ENCODE results near the gene EDAR. TPM values are rescaled to one million over a fixed set of nuclear protein-coding genes. Genes with fewer than 3 reads are reported as not detected.

EDAR gene
- total and polyA plus RNA-seq, 5 donors = 0.09 TPM; not detected in 4

GRCh38 chr2:108922141-108922915 lies 66.7 kb downstream of the EDAR start:
- Histone ChIP-seq H3K4me1 (ENCODE audit: control insufficient read depth, insufficient read depth, low read length) (no peaks in the 10 kb centered on the region), H3K27ac (ENCODE audit: low read length) (no peak overlapping the region), H3K9me3 (ENCODE audit: control insufficient read depth, low read length) (no peaks in the 10 kb centered on the region), H3K27me3 (ENCODE audit: control insufficient read depth, insufficient read depth) (no peaks in the 10 kb centered on the region), H3K4me3 (ENCODE audit: low read length) (no peak overlapping the region)
- no peak for ATAC-seq
- DNase-seq = peak in 1 of 3 donors; percentile 29
- intact Hi-C loops (cut with DNase I) = loop anchor here in 1 of 4 donors (10.0 kb wide), 1 partner anchor 592 kb away; no protein-coding TSS in a partner anchor
- 72% methylated on average over 11 of the region's 11 CpGs for WGBS

DNA sequence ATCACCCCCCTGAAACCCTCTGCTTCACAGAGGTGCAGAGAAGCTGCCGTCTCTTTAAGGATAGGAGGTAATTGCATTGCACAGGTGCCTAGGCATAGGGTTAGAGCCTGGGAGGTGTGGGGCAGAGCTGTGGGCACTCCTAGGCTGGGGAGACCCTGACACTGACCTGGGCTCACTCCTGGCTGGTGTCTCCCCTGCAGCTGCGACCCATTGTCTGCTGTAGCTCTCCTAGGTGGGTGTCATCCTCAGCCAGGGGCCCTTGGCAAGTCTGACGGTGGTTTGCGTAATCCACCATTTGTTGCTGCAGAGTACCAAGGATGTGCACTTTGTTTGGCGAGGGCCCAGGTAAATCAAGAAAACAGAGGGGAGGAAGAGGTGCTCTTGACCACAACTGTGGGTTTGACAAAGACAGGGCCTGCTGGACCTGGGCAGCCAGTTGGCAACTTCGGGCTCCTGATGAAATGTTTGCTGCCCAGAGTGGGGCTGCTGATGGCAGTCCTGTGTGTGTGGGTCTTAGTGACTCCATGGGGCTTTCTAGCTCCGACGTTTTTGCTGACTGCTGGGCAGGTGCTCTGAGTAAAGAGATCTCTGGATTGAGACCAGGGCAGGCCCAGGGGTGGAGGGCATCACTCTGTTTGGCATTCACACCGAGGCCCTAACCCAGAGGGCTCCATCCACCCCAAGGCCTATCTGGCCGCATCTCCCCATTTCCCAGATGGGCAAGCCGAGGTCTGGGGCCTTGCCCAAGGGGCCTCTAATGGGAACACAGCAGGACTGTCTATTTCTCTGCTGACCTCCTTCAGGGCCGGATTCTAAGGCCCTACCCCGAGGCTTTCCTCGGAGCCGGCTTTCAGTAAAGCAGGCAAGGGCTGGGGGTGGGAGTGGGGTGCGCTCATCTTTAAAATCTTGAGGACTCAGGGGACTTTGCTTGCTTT lies 67.7 kb downstream of the EDAR start:
- intact Hi-C loops (cut with DNase I) = loop anchor here in 1 of 4 donors (10.0 kb wide), 1 partner anchor 593 kb away; no protein-coding TSS in a partner anchor
- DNase-seq = peak in 1 of 3 donors; percentile 36
- Histone ChIP-seq H3K4me1 (ENCODE audit: control insufficient read depth, insufficient read depth, low read length) (no peaks in the 10 kb centered on the region), H3K9me3 (ENCODE audit: control insufficient read depth, low read length) (no peaks in the 10 kb centered on the region), H3K27me3 (ENCODE audit: control insufficient read depth, insufficient read depth) (no peaks in the 10 kb centered on the region), H3K27ac (ENCODE audit: low read length) (no peak overlapping the region), H3K4me3 (ENCODE audit: low read length) (no peak overlapping the region)
- WGBS = 81% methylated on average over 16 of the region's 16 CpGs
- ATAC-seq = no peak

DNA sequence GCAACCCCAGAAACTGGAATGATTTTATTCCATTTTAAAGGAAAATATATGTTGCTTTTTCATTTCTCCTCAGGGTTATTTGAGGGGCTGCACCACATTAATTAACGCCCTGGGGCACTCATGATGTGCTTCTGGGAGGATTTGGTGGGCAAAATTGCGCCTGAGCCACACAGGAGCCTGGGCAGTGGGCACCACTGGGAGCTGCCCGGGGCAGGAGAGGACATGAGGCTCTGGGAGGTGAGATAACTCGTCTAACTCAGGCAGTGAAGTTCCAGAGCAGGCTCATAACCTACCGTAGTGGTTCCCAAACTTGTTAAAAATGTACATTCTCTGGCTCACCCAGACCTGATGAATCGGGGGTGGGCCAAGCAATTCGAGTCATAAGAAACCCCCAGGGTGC lies 68.3 kb downstream of the EDAR start:
- intact Hi-C loops (cut with DNase I) = loop anchor here in 1 of 4 donors (10.0 kb wide), 1 partner anchor 594 kb away; no protein-coding TSS in a partner anchor
- H3K9me3 ChIP-seq (ENCODE audit: control insufficient read depth, low read length) = no peaks in the 10 kb centered on the region
- H3K4me1 ChIP-seq (ENCODE audit: control insufficient read depth, insufficient read depth, low read length) = no peaks in the 10 kb centered on the region
- DNase-seq (no peak), ATAC-seq (no peak)
- no peak overlapping the region for H3K4me3 ChIP-seq (ENCODE audit: low read length)
- no peaks in the 10 kb centered on the region for H3K27me3 ChIP-seq (ENCODE audit: control insufficient read depth, insufficient read depth)
- H3K27ac ChIP-seq (ENCODE audit: low read length) = no peak overlapping the region
- 72% methylated on average over 7 of the region's 7 CpGs for WGBS

DNA sequence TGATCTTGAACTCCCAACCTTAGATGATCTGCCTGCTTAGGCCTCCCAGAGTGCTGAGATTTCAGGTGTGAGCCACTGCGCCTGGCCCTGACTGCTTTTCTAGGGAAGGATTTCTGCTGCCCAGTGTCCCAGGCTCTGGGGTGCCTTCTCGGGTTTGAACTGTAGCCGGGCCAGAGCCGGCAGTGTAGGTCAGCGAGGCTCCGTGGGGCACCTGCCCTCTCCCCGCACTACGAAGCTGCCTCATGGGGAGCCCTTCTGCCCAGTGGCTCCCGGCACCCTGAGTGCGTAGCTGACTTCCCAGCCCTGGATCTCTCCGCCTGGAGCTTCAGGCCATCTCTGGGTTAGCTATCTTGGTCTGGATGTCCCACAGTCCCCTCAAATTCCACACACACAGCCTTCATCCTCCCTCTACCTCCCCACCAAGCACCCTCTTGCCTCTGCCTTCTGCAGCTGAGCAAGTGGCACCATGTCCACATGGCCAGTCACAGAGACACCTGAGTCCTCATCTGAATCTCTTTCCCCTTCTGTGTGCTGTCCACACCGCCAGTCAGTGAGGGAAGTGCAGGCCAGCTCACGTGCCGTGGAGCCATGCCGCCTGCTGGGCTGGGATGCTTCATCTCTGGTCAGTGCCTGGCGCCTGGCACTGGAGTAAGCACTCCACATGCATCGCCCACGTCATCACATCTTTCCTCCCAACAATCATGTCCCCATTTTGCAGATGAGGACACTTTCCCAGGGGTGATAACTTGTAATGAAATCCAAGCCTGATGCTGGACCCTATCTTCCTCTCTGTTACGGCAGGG lies 69.2 kb downstream of the EDAR start:
- WGBS = 90% methylated on average over 19 of the region's 19 CpGs
- Histone ChIP-seq H3K9me3 (ENCODE audit: control insufficient read depth, low read length) (no peaks in the 10 kb centered on the region), H3K4me3 (ENCODE audit: low read length) (no peak overlapping the region), H3K27me3 (ENCODE audit: control insufficient read depth, insufficient read depth) (no peaks in the 10 kb centered on the region), H3K27ac (ENCODE audit: low read length) (no peak overlapping the region), H3K4me1 (ENCODE audit: control insufficient read depth, insufficient read depth, low read length) (no peaks in the 10 kb centered on the region)
- ATAC-seq = no peak
- DNase-seq = no peak
- intact Hi-C loops (cut with DNase I) = loop anchor here in 1 of 4 donors (10.0 kb wide), 1 partner anchor 595 kb away; no protein-coding TSS in a partner anchor

GRCh38 chr2:108918941-108919341 lies 70.1 kb downstream of the EDAR start:
- Histone ChIP-seq H3K9me3 (ENCODE audit: control insufficient read depth, low read length) (no peaks in the 10 kb centered on the region), H3K4me3 (ENCODE audit: low read length) (no peak overlapping the region), H3K4me1 (ENCODE audit: control insufficient read depth, insufficient read depth, low read length) (no peaks in the 10 kb centered on the region), H3K27ac (ENCODE audit: low read length) (no peak overlapping the region), H3K27me3 (ENCODE audit: control insufficient read depth, insufficient read depth) (no peaks in the 10 kb centered on the region)
- intact Hi-C loops (cut with DNase I) = no loop called here
- DNase-seq (no peak), ATAC-seq (no peak)
- whole genome bisulfite sequencing = 79% methylated on average over 14 of the region's 14 CpGs

GRCh38 chr2:108918156-108918874 lies 70.7 kb downstream of the EDAR start:
- 92% methylated on average over 15 of the region's 15 CpGs for WGBS
- no peaks in the 10 kb centered on the region for H3K4me1 ChIP-seq (ENCODE audit: control insufficient read depth, insufficient read depth, low read length)
- no peak overlapping the region for H3K4me3 ChIP-seq (ENCODE audit: low read length)
- peak in 1 of 2 donors; percentile 29 for ATAC-seq
- intact Hi-C loops (cut with DNase I) = no loop called here
- H3K27ac ChIP-seq (ENCODE audit: low read length) = no peak overlapping the region
- no peaks in the 10 kb centered on the region for H3K27me3 ChIP-seq (ENCODE audit: control insufficient read depth, insufficient read depth)
- no peak for DNase-seq
- H3K9me3 ChIP-seq (ENCODE audit: control insufficient read depth, low read length) = no peaks in the 10 kb centered on the region

DNA sequence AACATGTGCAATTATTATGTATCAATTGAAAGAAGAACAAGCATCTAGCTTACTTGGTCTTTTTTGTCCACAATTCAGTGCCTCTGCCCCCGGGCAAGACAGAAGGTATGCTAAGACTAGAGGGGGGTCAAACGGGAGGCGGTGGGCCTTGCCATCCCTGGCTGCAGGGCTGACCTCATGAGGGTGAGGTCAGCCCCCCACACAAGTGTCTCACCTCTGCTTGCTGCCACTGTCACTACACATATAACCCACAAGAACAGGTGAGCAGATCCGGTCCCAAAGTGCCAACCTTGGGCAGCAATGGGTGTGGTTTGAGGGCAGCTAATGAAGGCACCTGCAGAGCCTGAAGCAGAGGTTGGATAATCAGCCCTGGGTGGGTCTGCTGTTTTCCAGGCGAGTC lies 71.5 kb downstream of the EDAR start:
- Histone ChIP-seq H3K4me1 (ENCODE audit: control insufficient read depth, insufficient read depth, low read length) (no peaks in the 10 kb centered on the region), H3K27ac (ENCODE audit: low read length) (no peak overlapping the region), H3K9me3 (ENCODE audit: control insufficient read depth, low read length) (no peaks in the 10 kb centered on the region), H3K4me3 (ENCODE audit: low read length) (no peak overlapping the region), H3K27me3 (ENCODE audit: control insufficient read depth, insufficient read depth) (no peaks in the 10 kb centered on the region)
- no peak for DNase-seq
- intact Hi-C loops (cut with DNase I) = no loop called here
- WGBS = 81% methylated on average over 5 of the region's 5 CpGs
- ATAC-seq = no peak

DNA sequence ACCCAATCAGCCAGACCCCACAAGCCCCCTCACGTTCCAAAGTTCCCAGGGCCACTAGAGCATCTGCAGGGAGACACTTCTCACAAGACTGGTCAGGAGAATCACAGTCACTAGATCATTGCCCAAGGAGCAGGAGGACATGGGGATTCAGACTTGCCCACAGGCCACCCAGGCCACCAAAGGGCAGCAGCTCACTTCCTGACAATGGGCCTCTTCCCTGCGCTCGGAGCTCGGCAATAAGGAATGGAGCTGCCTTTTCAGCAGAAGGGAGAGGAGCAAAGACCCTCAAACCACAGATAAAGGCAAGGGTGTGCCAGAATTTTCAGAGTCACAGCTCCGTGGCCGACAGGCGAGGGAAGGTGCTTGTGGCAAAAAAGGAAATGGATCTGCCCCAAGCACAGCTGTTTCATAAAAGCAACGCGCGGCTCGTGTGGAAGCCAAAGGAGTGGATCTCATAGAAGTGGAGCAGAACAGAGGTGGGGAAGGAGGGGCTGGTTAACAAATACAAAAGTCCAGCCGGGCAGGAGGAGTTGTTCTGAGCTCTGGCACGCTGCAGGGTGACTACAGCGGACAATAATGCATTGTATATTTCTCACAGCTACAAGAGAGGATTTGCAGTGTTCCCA lies 72.1 kb downstream of the EDAR start:
- WGBS = 42% methylated on average over 14 of the region's 14 CpGs
- no peak overlapping the region for H3K27ac ChIP-seq (ENCODE audit: low read length)
- no peaks in the 10 kb centered on the region for H3K9me3 ChIP-seq (ENCODE audit: control insufficient read depth, low read length)
- intact Hi-C loops (cut with DNase I) = no loop called here
- H3K4me3 ChIP-seq (ENCODE audit: low read length) = no peak overlapping the region
- ATAC-seq (no peak), DNase-seq (peak in 1 of 3 donors; percentile 33)
- H3K27me3 ChIP-seq (ENCODE audit: control insufficient read depth, insufficient read depth) = no peaks in the 10 kb centered on the region
- no peaks in the 10 kb centered on the region for H3K4me1 ChIP-seq (ENCODE audit: control insufficient read depth, insufficient read depth, low read length)

DNA sequence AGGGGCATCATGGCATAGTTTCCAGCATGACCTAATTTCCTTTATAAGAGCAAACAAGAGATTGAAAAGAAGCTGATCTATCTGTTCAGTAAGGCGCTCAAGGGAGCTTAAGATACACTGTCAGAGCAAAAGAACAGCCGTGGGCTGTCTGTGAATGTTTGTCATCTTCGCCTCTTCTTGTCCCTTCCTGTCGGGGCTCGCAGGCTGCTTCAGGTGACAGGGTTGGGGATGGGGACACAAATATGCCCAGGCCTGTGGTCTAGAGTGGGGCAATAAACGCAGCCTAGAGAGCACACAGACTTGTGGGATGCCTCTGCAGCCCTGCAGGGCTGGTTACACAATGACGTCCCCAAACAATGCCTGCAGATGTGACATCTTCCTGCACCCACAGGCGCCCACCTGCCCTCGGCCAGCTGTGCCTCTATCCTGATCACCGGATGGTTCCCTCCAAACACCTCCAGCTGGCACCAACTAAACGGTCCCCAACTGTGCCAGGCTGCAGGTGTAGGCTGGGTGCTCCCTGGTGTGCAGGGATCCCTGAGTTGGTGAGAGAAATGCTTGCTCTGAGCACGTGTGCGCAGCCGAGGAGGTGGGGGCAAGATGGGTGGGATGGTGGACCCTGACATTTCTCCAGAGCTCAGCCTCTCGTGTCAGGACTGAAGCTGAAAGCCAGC lies 72.8 kb downstream of the EDAR start:
- no peaks in the 10 kb centered on the region for H3K27me3 ChIP-seq (ENCODE audit: control insufficient read depth, insufficient read depth)
- H3K4me1 ChIP-seq (ENCODE audit: control insufficient read depth, insufficient read depth, low read length) = no peaks in the 10 kb centered on the region
- no peak for DNase-seq
- intact Hi-C loops (cut with DNase I) = no loop called here
- ATAC-seq = no peak
- no peak overlapping the region for H3K4me3 ChIP-seq (ENCODE audit: low read length)
- no peaks in the 10 kb centered on the region for H3K9me3 ChIP-seq (ENCODE audit: control insufficient read depth, low read length)
- WGBS = 80% methylated on average over 15 of the region's 15 CpGs
- H3K27ac ChIP-seq (ENCODE audit: low read length) = no peak overlapping the region
